Loucy (cell line): Measurements from ENCODE around the gene DUSP23.

Experiments
- H2AFZ ChIP-seq: fragments of 200-600 bp; sonication (generic); 2 replicates; pipeline ENCODE4 v1.6.0; 2016; ENCODE audit warnings: antibody characterized with exemption, mild to moderate bottlenecking, low read length, moderate library complexity
- H3F3A ChIP-seq: fragments of 200-600 bp; 2 replicates; pipeline ENCODE4 v1.6.0; 2016; ENCODE audit warnings: antibody characterized with exemption, low read depth, mild to moderate bottlenecking
- H3K27me3 ChIP-seq: fragments of 200-600 bp; sonication (generic); 2 replicates; pipeline ENCODE4 v1.6.1; 2014; ENCODE audit warnings: low read length, mild to moderate bottlenecking; ENCODE audit not compliant: insufficient read depth, poor library complexity, severe bottlenecking
- H3K36me3 ChIP-seq: fragments of 200-600 bp; sonication (generic); 2 replicates; pipeline ENCODE4 v1.6.1; 2016; ENCODE audit warnings: low read length; ENCODE audit not compliant: insufficient read depth
- H3K4me1 ChIP-seq: fragments of 200-600 bp; sonication (generic); 2 replicates; pipeline ENCODE4 v1.5.1; 2014; ENCODE audit warnings: low read length, mild to moderate bottlenecking; ENCODE audit not compliant: insufficient read depth, poor library complexity, severe bottlenecking
- H3K4me2 ChIP-seq: fragments of 200-600 bp; sonication (generic); 2 replicates; pipeline ENCODE4 v1.6.0; 2014; ENCODE audit warnings: antibody characterized with exemption, low read length, low read depth, mild to moderate bottlenecking; ENCODE audit not compliant: poor library complexity, severe bottlenecking
- H3K4me3 ChIP-seq: fragments of 200-600 bp; sonication (generic); 2 replicates; pipeline ENCODE4 v1.5.1; 2014; ENCODE audit warnings: low read length, mild to moderate bottlenecking, mixed read lengths; ENCODE audit not compliant: poor library complexity, severe bottlenecking
- H3K79me2 ChIP-seq: fragments of 200-600 bp; sonication (generic); 2 replicates; pipeline ENCODE4 v1.6.1; 2014; ENCODE audit warnings: low read length; ENCODE audit not compliant: insufficient read depth
- H3K9ac ChIP-seq: fragments of 200-600 bp; sonication (generic); 2 replicates; pipeline ENCODE4 v1.6.0; 2014; ENCODE audit warnings: mild to moderate bottlenecking, low read depth, low read length, moderate library complexity; ENCODE audit not compliant: poor library complexity, severe bottlenecking
- H3K9me2 ChIP-seq: fragments of 200-600 bp; sonication (generic); replicated peaks from 2 replicates; pipeline ENCODE4 v1.6.1; 2016; ENCODE audit warnings: low read depth, low read length, mixed read lengths
- H3K9me3 ChIP-seq: fragments of 200-600 bp; sonication (generic); 2 replicates; pipeline ENCODE4 v1.6.1; 2014; ENCODE audit warnings: mild to moderate bottlenecking, antibody characterized with exemption, low read length, low read depth; ENCODE audit not compliant: insufficient read depth
- H4K20me1 ChIP-seq: fragments of 200-600 bp; sonication (generic); 2 replicates; pipeline ENCODE4 v1.6.0; 2014; ENCODE audit warnings: antibody characterized with exemption, low read length, mild to moderate bottlenecking; ENCODE audit not compliant: insufficient read depth, poor library complexity, severe bottlenecking
- EZH2phosphoT487 ChIP-seq: fragments of 200-600 bp; IDR thresholded peaks from 2 replicates; pipeline ENCODE4 v1.6.1; 2018; ENCODE audit warnings: antibody characterized with exemption, mild to moderate bottlenecking, moderate library complexity, borderline replicate concordance
- TF ChIP-seq, protein P1 (sequence below): fragments of 200-600 bp; sonication (generic); conservative IDR thresholded peaks from 2 replicates; pipeline ENCODE4 v1.5.1; 2014; ENCODE audit warnings: mild to moderate bottlenecking, antibody characterized with exemption, low read length

DUSP23 gene

DNA sequence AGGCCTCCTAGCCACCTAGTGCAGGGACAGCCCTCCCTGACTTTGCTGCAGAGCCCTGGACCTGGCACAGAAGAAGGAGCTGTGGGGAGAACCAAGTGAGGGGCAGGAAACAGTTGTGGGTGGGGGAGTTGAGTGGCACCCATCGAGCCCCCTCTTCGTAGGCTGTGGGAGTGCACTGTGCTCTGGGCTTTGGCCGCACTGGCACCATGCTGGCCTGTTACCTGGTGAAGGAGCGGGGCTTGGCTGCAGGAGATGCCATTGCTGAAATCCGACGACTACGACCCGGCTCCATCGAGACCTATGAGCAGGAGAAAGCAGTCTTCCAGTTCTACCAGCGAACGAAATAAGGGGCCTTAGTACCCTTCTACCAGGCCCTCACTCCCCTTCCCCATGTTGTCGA lies 1.2 kb downstream of the DUSP23 start:
- peak overlapping the region; percentile 75 for H3K4me3 ChIP-seq
- H3K4me1 ChIP-seq, result no peaks in the 10 kb centered on the region
- H4K20me1 ChIP-seq, result peaks cover 3% of the 10 kb centered on the region
- no peak for TF ChIP-seq EZH2phosphoT487
- TF ChIP-seq, protein P1, sequence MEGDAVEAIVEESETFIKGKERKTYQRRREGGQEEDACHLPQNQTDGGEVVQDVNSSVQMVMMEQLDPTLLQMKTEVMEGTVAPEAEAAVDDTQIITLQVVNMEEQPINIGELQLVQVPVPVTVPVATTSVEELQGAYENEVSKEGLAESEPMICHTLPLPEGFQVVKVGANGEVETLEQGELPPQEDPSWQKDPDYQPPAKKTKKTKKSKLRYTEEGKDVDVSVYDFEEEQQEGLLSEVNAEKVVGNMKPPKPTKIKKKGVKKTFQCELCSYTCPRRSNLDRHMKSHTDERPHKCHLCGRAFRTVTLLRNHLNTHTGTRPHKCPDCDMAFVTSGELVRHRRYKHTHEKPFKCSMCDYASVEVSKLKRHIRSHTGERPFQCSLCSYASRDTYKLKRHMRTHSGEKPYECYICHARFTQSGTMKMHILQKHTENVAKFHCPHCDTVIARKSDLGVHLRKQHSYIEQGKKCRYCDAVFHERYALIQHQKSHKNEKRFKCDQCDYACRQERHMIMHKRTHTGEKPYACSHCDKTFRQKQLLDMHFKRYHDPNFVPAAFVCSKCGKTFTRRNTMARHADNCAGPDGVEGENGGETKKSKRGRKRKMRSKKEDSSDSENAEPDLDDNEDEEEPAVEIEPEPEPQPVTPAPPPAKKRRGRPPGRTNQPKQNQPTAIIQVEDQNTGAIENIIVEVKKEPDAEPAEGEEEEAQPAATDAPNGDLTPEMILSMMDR, result no peak
- H3K9me2 ChIP-seq, result no peaks in the 10 kb centered on the region
- peak overlapping the region; percentile 79 for H3K4me2 ChIP-seq
- no peak overlapping the region for H2AFZ ChIP-seq
- H3K27me3 ChIP-seq, result no peaks in the 10 kb centered on the region
- H3K79me2 ChIP-seq, result peaks cover 4% of the 10 kb centered on the region; the same call in 1 of the 2 replicates
- no peaks in the 10 kb centered on the region for H3F3A ChIP-seq
- no peak overlapping the region for H3K9ac ChIP-seq
- H3K9me3 ChIP-seq, result no peaks in the 10 kb centered on the region
- no peaks in the 10 kb centered on the region for H3K36me3 ChIP-seq

DNA sequence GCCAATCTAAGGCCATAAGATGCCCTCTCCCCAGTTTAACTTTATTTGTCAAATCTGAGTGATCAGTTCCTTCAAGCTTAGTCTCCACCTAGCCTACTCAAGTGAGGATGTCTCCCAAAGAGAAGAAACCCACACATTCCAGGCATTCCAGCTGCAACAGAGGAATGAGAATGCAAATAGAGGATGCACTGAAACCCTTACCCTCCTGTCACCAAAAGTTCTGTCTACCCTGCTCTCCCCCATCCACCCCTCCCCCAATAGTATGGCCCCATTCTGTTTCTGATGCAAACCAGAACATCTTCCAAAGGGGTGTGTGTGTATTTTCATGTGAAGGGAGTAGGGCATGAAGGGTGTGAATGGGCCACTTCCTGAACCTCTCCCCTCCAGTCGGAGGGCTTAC lies 3.0 kb downstream of the DUSP23 start:
- H3K9ac ChIP-seq, result no peak overlapping the region
- H3K4me2 ChIP-seq, result no peak overlapping the region
- H3K36me3 ChIP-seq, result no peaks in the 10 kb centered on the region
- H4K20me1 ChIP-seq, result peaks cover 3% of the 10 kb centered on the region
- H3F3A ChIP-seq, result no peaks in the 10 kb centered on the region
- no peaks in the 10 kb centered on the region for H3K9me3 ChIP-seq
- no peak for TF ChIP-seq EZH2phosphoT487
- TF ChIP-seq, protein P1, result no peak
- no peaks in the 10 kb centered on the region for H3K27me3 ChIP-seq
- H2AFZ ChIP-seq, result no peak overlapping the region
- H3K4me3 ChIP-seq, result no peak overlapping the region
- no peaks in the 10 kb centered on the region for H3K4me1 ChIP-seq
- peaks cover 4% of the 10 kb centered on the region; the same call in 1 of the 2 replicates for H3K79me2 ChIP-seq
- H3K9me2 ChIP-seq, result no peaks in the 10 kb centered on the region

DNA sequence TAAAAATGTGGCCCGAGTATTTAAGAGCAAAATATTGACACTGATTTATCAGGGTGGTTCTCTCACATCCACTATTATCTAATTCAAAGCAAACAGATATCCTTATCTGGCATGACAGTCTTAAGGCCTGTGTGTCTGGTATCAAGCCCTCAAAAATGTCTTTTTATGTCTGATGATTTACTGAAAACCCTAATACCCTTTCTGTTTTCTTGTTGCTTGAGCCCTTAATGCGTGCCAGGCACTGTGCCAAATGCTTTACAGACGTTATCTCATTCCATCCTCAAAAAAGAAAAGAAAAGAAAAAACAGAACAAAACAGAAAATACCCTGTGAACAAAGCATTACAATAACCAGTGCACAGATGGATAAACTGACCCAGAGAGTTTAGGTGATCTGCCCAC lies 5.7 kb downstream of the DUSP23 start:
- peaks cover under 1% of the 10 kb centered on the region; the same call in 1 of the 2 replicates for H3K79me2 ChIP-seq
- no peak overlapping the region for H2AFZ ChIP-seq
- no peak for TF ChIP-seq EZH2phosphoT487
- TF ChIP-seq, protein P1, result no peak
- H3K9me3 ChIP-seq, result no peaks in the 10 kb centered on the region
- H3K9ac ChIP-seq, result no peak overlapping the region
- H4K20me1 ChIP-seq, result no peaks in the 10 kb centered on the region
- no peak overlapping the region for H3K4me3 ChIP-seq
- no peaks in the 10 kb centered on the region for H3K9me2 ChIP-seq
- H3K36me3 ChIP-seq, result no peaks in the 10 kb centered on the region
- no peak overlapping the region for H3K4me2 ChIP-seq
- no peaks in the 10 kb centered on the region for H3K4me1 ChIP-seq
- H3F3A ChIP-seq, result no peaks in the 10 kb centered on the region
- H3K27me3 ChIP-seq, result no peaks in the 10 kb centered on the region
